ENCODE measurements around the gene FMO4.
"Not testable (repeated sequence)": the region's sequence is repeated elsewhere in the genome, so short reads cannot be mapped to it uniquely, and the experiment has no call there.

FMO4 gene

DNA sequence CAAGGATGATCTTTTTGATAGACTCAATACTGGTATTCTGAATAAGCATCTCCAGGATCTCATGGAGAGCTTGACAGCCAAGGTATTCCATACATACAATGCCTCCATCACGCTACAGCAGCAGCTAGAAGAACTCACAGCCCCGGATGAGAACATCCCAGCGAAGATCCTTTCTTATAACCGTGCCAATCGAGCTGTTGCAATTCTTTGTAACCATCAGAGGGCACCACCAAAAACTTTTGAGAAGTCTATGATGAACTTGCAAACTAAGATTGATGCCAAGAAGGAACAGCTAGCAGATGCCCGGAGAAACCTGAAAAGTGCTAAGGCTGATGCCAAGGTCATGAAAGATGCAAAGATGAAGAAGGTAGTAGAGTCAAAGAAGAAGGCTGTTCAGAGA lies 25.4 kb downstream of the FMO4 start:
- DNase-seq, result not testable (repeated sequence)

DNA sequence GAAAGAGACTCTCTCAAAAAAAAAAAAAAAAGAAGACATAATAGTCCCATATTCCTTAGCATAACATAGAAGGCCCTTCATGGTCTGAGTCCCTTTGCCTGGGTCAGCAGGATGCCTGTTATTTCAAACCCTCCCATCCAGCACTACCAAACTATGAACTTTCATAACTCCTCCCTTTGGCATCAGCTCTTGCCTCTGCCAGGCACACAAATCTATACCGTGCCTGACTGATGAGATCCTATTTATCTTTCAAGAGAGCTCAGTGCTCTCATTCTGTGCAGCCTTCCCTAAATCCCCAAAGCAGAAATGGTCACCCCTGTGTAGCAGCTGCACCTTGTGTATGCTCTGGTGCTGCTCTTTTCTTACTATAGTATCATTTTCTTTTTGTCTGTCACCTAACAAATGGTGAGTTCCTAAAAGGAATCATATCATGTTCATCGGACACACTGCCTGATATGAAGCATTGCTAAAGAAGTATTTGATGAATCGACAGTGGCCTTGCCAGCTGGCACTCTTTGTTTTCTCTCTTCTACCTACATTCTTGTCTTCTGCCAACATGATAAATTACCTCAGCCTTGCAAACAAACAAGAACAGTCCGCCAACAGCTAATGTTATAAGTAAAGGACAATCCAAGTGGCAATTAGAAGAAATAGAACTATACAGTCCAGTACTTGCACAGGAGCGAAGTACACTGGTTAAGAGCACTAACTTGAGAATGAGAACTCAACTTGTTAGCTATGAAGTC lies 29.9 kb downstream of the FMO4 start:
- DNase-seq, result no peak

DNA sequence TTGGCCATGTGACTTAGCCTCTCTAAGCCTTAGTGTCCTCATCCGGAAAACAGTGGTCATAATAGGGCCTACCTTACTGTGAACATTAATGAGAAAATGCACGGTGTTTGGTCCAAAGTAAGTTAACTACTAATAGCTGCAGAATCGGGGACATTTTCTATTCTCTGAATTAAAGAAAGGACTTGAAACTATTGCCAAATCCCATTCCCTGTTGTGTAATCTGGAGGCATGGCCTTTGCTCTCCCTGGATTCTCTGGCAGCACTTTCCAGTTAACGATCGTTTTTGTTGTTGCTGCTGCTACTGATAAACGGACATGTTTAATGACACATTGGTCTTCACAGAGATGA lies 30.5 kb downstream of the FMO4 start:
- DNase-seq, result no peak

DNA sequence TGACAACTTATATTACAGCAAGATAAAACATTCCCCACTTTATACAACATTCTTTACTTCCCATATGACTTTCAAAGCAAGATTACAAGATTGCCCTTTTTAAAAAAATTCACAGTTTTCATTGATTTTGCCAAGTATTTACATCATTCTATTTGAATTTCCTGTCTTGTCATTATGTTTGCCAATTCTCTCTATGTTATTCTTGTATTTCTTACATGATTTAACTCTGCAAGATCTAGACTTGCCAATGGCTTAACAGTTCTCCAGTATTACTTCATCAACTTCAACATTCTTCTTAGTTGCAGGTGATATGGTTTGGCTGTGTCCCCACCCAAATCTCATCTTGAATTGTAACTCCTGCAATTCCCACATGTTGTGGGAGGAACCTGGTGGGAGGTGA lies 31.6 kb downstream of the FMO4 start:
- DNase-seq, result no peak

DNA sequence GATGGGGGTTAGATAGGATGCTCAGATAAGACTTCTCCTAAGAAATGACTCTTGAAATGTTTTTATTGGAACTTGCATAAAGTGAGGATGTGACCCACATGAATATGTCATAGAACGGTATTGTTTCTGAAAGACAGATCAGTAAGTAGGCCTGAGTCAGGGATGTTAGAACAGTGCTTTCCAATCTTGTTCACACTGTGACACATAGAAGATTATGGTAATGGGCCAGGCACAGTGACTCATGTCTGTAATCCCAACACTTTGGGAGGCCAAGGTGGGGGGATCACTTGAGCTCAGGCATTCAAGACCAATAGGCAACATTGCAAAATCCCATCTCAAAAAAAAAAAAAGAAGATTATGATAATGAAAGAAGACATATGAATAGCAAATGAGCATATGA lies 32.9 kb downstream of the FMO4 start:
- no peak for DNase-seq

DNA sequence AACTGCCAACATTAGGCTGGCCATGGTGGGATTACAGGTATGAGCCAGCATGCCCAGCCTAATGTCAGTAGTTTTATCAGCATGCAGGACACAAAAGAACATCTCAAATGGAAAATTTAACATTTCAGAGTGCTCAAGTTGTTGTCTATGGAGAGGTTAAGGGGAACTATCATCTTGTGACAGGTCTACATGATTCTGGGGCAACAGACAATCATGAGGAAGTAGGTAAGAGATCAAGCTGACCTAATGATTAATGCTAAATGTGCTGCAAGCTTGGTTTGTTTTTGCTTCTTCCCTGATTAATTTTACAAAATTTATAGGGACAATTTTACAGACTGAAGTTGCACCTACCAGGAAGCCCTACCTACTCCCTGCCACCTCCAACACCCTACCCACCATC lies 36.6 kb downstream of the FMO4 start:
- DNase-seq, result no peak

DNA sequence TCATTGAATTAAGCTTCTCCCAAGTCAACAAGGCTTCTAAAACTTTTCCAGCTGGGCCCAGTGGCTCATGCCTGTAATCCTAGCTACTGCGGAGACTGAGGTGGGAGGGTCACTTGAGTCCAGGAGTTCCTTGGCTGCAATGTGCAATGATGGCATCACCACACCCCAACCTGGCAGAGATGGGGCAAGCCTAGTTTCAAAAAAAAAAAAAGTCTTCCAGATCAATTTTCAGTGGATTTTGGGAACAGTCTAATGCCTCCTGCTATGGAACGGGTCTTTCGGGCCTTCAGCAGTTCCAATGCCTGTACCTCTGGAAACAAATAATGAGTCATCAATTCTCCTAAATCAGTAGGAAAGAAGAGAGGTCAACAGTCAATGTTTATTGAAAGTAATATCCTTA lies 38.0 kb downstream of the FMO4 start:
- no peak for DNase-seq

DNA sequence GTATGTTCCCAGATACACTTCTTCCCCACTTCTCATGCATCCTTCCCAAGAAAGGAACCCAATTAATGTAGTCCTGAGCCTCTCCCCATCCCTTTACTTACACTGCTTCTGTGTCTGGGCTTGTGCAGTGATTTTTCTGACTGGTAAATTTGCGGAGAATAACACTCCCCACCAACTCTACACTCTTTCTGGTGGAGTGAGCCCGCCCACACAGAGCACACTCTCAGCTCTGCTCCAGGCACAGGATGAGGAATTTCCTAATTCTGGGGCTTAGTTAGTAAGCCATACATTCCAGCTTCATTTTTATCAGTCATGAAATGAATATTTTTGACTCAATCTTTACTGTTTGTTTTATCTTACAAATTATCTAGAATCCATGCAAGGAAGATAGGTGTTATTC lies 38.6 kb downstream of the FMO4 start:
- no peak for DNase-seq

DNA sequence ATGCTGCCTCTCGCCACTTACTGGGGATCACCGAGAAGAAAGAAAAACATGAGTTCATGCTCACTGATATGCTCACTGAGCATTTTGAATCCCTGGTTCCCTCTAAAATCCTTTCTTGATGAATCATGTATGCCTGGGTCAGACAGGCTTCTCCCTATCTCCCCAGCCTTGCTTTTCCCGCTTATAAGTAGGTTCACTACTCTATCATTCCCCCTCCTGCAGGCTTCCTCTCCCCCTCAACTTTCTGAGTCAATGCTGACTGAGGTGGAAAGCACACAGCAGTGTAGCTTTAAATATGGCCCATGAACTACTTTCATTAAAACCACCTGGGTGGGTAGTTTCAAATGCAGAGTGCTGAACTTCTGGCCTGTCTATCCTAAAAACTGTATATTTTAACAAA lies 41.7 kb downstream of the FMO4 start:
- no peak for DNase-seq

DNA sequence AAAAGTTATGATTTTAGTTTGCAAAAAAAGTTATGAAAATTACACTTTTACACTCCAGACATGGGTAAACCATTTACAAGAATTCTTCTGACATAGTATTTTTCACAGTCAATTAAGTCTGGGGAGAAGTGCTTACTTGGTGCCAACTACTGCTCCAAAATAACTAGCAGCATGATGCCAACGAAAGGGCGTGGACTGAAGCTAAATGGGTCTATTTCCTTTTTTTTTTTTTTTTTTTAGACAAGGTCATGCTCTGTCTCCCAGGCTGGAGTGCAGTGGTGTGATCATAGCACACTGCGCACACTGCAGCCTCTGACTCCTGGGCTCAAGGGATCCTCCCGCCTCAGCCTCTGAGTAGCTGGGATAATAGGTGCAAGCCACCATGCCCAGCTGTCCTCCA lies 43.2 kb downstream of the FMO4 start:
- DNase-seq, result no peak

DNA sequence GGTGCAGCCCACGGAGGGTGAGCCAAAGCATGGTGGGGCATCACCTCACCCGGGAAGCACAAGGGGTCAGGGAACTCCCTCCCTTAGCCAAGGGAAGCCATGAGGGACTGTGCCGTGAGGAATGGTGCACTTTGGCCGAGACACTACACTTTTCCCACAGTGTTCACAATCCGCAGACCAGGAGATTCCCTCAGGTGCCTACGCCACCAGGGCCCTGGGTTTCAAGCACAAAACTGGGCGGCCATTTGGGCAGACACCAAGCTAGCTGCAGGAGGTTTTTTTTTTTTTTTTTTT lies 45.3 kb downstream of the FMO4 start:
- not testable (repeated sequence) for DNase-seq

DNA sequence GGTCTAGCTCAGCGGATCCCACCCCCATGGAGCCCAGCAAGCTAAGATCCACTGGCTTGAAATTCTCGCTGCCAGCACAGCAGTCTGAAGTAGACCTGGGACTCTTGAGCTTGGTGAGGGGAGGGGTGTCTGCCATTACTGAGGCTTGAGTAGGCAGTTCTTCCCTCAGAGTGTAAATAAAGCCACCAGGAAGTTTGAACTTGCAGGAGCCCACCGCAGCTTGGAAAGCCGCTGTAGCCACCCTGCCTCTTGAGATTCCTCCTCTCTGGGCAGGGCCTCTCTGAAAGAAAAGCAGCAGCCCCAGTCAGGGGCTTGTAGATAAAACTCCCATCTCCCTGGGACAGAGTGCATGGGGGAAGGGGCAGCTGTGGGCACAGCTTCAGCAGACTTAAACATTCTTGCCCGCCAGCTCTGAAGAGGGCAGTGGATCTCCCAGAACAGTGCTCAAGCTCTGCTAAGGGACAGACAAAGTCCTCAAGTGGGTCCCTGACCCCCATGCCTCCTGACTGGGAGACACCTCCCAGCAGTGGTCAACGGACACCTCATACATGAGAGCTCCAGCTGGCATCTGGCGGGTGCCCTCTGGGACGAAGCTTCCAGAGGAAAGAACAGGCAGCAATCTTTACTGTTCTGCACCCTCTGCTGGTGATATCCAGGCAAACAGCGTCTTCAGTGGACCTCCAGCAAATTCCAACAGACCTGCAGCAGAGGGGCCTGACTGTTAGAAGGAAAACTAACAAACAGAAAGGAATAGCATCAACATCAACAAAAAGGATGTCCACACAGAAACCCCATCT lies 45.9 kb downstream of the FMO4 start:
- DNase-seq, result not testable (repeated sequence)

DNA sequence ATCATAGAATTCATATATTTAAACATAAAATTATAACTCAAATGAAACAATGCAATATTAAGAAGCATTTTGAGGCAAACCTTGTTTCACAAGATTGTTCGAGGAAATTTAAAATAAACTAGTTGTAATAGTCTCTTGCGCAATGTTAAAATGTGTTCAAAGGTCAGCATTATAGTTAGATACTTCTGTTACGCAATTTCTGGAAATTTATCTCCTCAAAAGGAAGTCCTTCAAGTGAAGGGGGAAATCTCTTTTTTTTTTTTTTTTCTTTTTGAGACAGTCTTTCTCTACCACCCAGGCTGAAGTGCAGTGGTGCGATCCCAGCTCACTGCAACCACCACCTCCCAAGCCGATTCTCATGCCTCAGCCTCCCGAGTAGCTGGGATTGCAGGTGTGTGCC lies 52.1 kb downstream of the FMO4 start:
- DNase-seq, result no peak

DNA sequence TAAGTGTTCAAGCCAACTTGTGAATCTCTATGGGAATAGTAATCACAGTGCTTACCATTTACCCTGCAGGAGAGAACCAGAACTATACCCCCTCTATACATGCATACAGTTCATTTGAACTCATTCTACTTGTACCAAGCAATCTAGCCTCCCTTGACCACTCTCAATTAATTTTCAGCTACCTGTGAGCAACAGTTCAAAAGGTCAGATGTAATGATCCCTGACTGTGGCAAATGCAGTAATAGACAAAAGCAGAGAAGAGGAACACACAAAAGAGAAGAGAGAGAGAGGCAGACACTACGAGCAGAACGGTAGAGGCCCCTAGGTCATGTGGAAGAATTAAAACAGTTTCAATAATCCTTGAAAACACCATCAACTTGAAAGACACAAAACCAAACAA lies 52.8 kb downstream of the FMO4 start:
- DNase-seq, result no peak

DNA sequence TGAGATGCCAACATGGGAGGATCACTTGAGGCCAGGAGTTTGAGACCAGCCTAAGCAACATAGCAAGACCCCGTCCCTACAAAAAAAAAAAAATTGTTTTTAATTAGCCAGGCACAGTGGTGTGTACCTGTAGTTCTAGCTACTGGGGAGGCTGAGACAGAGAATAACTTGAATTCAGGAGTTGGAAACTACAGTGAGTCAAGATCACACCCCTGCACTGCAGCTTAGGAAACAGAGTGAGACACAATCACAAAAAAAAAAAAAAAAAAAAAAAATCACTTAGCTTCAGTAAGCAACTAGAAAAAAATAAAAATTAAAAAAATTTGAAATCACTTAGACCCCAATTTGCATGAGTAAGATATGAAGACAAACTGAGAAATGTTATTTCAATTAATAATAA lies 53.5 kb downstream of the FMO4 start:
- DNase-seq, result no peak

DNA sequence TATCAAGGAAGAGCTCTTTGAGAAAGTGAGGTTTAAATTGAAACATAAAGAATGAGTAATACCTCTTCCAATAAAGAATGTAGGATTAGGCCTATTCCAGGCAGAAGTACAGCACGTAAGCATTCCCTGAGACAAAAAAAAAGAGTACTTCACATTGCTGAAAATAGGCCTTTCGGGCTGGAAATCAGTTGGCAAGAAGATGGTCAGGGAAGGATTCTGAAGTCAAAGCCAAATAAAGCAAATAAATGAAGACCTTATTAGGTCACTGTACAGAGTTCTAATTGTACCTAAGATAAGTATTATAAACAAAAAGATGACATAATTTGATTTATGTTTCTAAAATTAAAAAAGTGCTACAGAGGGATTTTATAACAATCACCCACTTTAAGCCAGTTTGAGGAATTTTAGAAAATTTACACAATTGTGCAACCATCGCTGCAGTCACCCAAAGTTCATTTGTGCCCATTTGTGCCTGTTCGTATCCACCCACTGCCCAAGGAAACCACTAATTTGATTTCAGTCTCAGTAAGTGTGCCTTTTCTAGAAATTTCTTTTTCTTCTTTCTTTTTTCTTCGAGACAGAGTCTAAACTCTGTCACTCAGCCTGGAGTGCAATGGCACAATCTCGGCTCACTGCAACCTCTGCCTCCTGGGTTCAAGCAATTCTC lies 58.6 kb downstream of the FMO4 start:
- no peak for DNase-seq

DNA sequence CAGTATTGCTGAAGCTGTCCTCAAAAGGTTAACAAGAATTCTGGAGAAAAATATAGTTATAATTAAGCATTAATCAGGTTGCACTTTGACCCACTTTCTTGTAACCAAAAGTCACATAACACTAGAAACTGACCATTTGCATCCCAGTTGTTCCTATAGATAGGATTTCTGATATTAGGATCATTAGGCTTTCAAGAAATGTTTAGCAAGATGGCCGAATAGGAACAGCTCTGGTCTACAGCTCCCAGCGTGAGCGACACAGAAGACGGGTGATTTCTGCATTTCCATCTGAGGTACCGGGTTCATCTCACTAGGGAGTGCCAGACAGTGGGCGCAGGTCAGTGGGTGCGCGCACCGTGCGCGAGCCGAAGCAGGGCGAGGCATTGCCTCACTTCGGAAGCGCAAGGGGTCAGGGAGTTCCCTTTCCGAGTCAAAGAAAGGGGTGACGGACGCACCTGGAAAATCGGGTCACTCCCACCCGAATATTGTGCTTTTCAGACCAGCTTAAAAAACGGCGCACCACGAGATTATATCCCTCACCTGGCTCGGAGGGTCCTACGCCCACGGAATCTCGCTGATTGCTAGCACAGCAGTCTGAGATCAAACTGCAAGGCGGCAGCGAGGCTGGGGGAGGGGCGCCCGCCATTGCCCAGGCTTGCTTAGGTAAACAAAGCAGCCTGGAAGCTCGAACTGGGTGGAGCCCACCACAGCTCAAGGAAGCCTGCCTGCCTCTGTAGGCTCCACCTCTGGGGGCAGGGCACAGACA lies 59.6 kb downstream of the FMO4 start:
- DNase-seq, result not testable (repeated sequence)

DNA sequence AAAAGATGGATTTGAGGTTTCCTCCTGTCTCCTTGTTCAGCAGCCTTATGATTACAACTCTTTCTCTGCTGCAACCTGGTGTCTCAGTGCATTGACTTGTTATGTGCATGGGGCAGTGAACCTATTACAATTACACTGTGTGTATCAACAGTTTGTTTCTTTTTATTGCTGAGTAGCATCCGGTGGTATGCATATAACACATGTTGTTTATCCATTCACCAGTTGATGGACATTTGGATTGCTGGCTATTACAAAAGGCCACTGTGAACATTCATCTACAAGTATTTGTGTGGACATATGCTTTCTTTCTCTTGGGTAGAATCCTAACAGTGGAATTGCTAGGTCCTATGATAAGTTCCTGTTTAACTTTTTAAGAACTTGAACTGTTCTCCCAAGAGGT lies 65.9 kb downstream of the FMO4 start:
- DNase-seq, result no peak

DNA sequence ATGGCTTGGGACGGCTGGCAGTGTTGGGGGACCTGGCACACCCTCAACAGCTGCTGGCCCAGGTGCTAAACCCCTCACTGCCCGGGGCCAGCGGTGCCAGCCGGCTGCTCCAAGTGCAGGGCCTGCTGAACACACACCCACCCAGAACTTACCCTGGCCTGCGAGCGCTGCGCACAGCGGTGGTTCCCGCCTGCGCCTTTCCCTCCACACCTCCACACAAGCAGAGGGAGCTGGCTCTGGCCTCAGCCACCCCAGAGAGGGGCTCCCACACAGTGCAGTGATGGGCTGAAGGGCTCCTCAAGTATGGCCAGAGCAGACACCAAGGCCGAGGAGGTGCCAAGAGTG lies 67.9 kb downstream of the FMO4 start:
- no peak for DNase-seq

DNA sequence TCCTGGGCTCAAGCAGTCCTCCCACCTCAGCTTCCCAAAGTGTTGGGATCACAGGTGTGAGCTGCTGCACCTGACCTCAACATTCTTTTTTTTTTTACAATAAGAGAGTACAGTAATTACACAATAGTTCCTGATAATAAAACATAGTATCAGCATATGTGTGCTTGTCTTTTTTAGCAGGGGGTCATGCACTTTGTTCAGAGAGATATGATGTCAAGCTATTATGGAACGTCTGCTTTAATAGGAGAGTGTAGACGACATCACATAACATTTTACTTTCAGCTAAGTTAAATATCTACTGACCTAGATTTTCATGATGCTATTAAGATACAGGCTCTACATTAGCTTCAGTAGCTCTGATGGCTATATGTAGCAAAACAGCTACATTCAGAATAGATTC lies 70.5 kb downstream of the FMO4 start:
- DNase-seq, result no peak

DNA sequence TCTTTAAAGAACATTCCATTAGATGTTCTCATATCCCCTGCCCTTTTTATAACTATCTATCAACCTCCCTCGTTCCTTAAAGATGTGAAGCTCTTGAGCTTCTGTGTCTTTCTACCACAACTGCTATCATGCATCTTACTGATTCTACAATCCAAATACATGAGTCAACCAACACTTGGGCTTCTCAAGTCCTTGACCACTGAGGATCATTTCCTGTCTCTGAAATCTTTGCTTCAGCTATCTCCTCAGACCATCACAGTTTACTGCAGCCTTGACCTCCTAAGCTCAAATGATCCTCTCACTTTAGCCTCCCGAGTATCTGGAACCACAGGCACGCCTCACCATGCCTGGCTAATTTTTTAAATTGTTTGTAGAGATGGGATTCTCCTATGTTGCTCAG lies 75.2 kb downstream of the FMO4 start:
- no peak for DNase-seq

DNA sequence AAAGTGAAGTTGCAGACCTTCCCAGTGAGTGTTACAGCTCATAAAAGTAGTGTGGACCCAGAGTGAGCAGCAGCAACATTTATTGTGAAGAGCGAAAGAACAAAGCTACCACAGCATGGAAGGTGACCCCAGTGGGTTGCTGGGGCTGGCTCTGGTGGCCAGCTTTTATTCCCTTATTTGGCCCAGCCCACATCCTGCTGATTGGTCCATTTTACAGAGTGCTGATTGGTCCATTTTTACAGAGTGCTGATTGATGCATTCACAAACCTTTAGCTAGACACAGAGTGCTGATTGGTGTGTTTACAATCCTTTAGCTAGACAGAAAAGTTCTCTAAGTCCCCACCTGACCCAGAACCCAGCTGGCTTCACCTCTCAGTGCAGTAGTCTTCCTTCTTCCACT lies 76.8 kb downstream of the FMO4 start:
- DNase-seq, result not testable (repeated sequence)

All from activated effector memory CD4-positive, alpha-beta T cell treated with Interleukin-2 at 50 U/mL for 16 hours (primary cell).